ENCODE data around the gene ANKFY1. TPM values are rescaled to one million over a fixed set of nuclear protein-coding genes. Genes with fewer than 3 reads are reported as not detected.

Gene ANKFY1
- total RNA-seq, 1 experiment from 2014 or later: 46.8 TPM

- DNase-seq (ENCODE audit: low spot score): no peak
- POLR2A ChIA-PET: no interaction called here
- Mint-ChIP-seq H3K36me3 (peaks cover 15% of the 10 kb centered on the region), H3K9me3 (no peaks in the 10 kb centered on the region), H3K4me1 (peaks cover 14% of the 10 kb centered on the region), H3K27ac (peak overlapping the region; percentile 95), H3K27me3 (ENCODE audit: low read depth) (no peaks in the 10 kb centered on the region), H3K4me3 (no peak overlapping the region)
- CTCF ChIA-PET: interaction anchor here (1.0 to 1.4 kb wide), 3 partner anchors 22 to 191 kb away, joined by 3 to 9 read pairs (median 3); no protein-coding TSS in a partner anchor
- no peak for ATAC-seq
- TF ChIP-seq ZNF512 (CRISPR knock-in tag; IDR thresholded peaks at IDR 0.05; ENCODE audit: borderline replicate concordance) (no peak), MXD4 (CRISPR knock-in tag; IDR thresholded peaks at IDR 0.05; ENCODE audit: borderline replicate concordance) (no peak), SP1 (CRISPR knock-in tag; conservative IDR thresholded peaks at IDR 0.05) (no peak), JAZF1 (CRISPR knock-in tag; IDR thresholded peaks at IDR 0.05) (no peak)
Measured at GRCh38 chr17:4221899-4222659, 41.7 kb downstream of the ANKFY1 start.

- ChIA-PET POLR2A (no interaction called here), CTCF (no interaction called here)
- Mint-ChIP-seq H3K27me3 (ENCODE audit: low read depth) (no peaks in the 10 kb centered on the region), H3K27ac (peak overlapping the region; percentile 67), H3K4me1 (peaks cover 18% of the 10 kb centered on the region), H3K4me3 (no peak overlapping the region), H3K9me3 (no peaks in the 10 kb centered on the region), H3K36me3 (peaks cover 18% of the 10 kb centered on the region)
- ATAC-seq (no peak), DNase-seq (ENCODE audit: low spot score) (no peak)
- TF ChIP-seq FOXJ3 (CRISPR knock-in tag; IDR thresholded peaks at IDR 0.05; ENCODE audit: borderline replicate concordance): no peak
- TF ChIP-seq GABPB1 (CRISPR knock-in tag; IDR thresholded peaks at IDR 0.05): 0 out of 2 replicates have a peak, but pooled peaks have one; percentile 61
Measured at GRCh38 chr17:4221163-4221562, 42.6 kb downstream of the ANKFY1 start.

- Mint-ChIP-seq H3K27ac (peak overlapping the region; percentile 67), H3K9me3 (no peaks in the 10 kb centered on the region), H3K27me3 (ENCODE audit: low read depth) (no peaks in the 10 kb centered on the region), H3K4me3 (no peak overlapping the region), H3K4me1 (peaks cover 20% of the 10 kb centered on the region), H3K36me3 (peaks cover 18% of the 10 kb centered on the region)
- no peak for TF ChIP-seq JAZF1 (CRISPR knock-in tag; IDR thresholded peaks at IDR 0.05)
- TF ChIP-seq IRF2 (CRISPR knock-in tag; IDR thresholded peaks at IDR 0.05; ENCODE audit: borderline replicate concordance, low read depth): no peak
- no peak for TF ChIP-seq E2F5 (CRISPR knock-in tag; IDR thresholded peaks at IDR 0.05)
- no peak for TF ChIP-seq OVOL2 (CRISPR knock-in tag; IDR thresholded peaks at IDR 0.05; ENCODE audit: borderline replicate concordance)
- no peak for TF ChIP-seq KAT7 (CRISPR knock-in tag; IDR thresholded peaks at IDR 0.05; ENCODE audit: borderline replicate concordance)
- no peak for TF ChIP-seq NR2C2 (CRISPR knock-in tag; IDR thresholded peaks at IDR 0.05)
- no peak for TF ChIP-seq SMAD3 (CRISPR knock-in tag; IDR thresholded peaks at IDR 0.05; ENCODE audit: borderline replicate concordance)
- TF ChIP-seq FOXK1 (CRISPR knock-in tag; IDR thresholded peaks at IDR 0.05): no peak
- no peak for TF ChIP-seq ZNF232 (CRISPR knock-in tag; IDR thresholded peaks at IDR 0.05)
- no peak for TF ChIP-seq NFATC4 (CRISPR knock-in tag; IDR thresholded peaks at IDR 0.05)
- TF ChIP-seq MAX (CRISPR knock-in tag; IDR thresholded peaks at IDR 0.05): no peak
- TF ChIP-seq ATF1 (CRISPR knock-in tag; IDR thresholded peaks at IDR 0.05): no peak
- DNase-seq (ENCODE audit: low spot score) (no peak), ATAC-seq (no peak)
- POLR2A ChIA-PET: no interaction called here
- CTCF ChIA-PET: interaction anchor here (1.3 kb wide), 1 partner anchor 200 kb away, joined by 3 read pairs; no protein-coding TSS in a partner anchor
Measured at GRCh38 chr17:4220655-4221054, 43.1 kb downstream of the ANKFY1 start.

- Mint-ChIP-seq H3K9me3 (no peaks in the 10 kb centered on the region), H3K27me3 (ENCODE audit: low read depth) (no peaks in the 10 kb centered on the region), H3K27ac (peak overlapping the region; percentile 63; the same call in 1 of the 2 replicates), H3K4me1 (peaks cover 25% of the 10 kb centered on the region), H3K4me3 (no peak overlapping the region), H3K36me3 (peaks cover 23% of the 10 kb centered on the region)
- ChIA-PET CTCF (interaction anchor here (1.1 to 1.3 kb wide), 2 partner anchors 19 to 202 kb away, joined by 3 read pairs; no protein-coding TSS in a partner anchor), POLR2A (no interaction called here)
- DNase-seq (ENCODE audit: low spot score): no peak
- TF ChIP-seq PRDM15 (CRISPR knock-in tag; IDR thresholded peaks at IDR 0.05): no peak
- no peak for TF ChIP-seq ZMAT4 (CRISPR knock-in tag; IDR thresholded peaks at IDR 0.05)
- TF ChIP-seq CBFB (CRISPR knock-in tag; IDR thresholded peaks at IDR 0.05; ENCODE audit: low read depth): no peak
- no peak for TF ChIP-seq NR3C1 (CRISPR knock-in tag; conservative IDR thresholded peaks at IDR 0.05; ENCODE audit: low read depth)
- no peak for TF ChIP-seq ELF4 (CRISPR knock-in tag; IDR thresholded peaks at IDR 0.05; ENCODE audit: low read depth)
- ATAC-seq: no peak
Measured at GRCh38 chr17:4219241-4219640, 44.5 kb downstream of the ANKFY1 start.
